HepG2 (cell line): ENCODE measurements around the gene DCAF4.

Source experiments
- POLR2A ChIP-seq, 2 experiments: IDR thresholded peaks; 2 replicates each; pipeline ENCODE4 v1.6.1; 2011; ENCODE audit warnings: low read depth in 2 of 2, low read length in 2 of 2, mild to moderate bottlenecking in 1 of 2, moderate library complexity in 1 of 2; ENCODE audit not compliant: insufficient read depth in 1 of 2
- PRMT3 ChIP-seq: sonication (generic); formaldehyde crosslinking; IDR thresholded peaks from 2 replicates; pipeline ENCODE4 v1.8.1; 2022; ENCODE audit warnings: low read depth, mild to moderate bottlenecking, moderate library complexity, missing genetic modification reagents, borderline replicate concordance
- TF ChIP-seq, protein P1 (sequence below), 2 experiments: fragments of 450-650 bp in 1 of 2; sonication (generic) in 1 of 2; formaldehyde crosslinking in 1 of 2; IDR thresholded peaks; 2 replicates each; pipeline versions ENCODE4 v1.6.1 to v1.8.0; 2016 to 2022; ENCODE audit warnings: antibody characterized with exemption in 1 of 2, mild to moderate bottlenecking in 1 of 2, missing genetic modification reagents in 1 of 2
- TF ChIP-seq, protein P2 (sequence below): sonication (generic); formaldehyde crosslinking; IDR thresholded peaks from 2 replicates; pipeline ENCODE4 v1.5.0; 2020; ENCODE audit warnings: missing genetic modification reagents

DNA sequence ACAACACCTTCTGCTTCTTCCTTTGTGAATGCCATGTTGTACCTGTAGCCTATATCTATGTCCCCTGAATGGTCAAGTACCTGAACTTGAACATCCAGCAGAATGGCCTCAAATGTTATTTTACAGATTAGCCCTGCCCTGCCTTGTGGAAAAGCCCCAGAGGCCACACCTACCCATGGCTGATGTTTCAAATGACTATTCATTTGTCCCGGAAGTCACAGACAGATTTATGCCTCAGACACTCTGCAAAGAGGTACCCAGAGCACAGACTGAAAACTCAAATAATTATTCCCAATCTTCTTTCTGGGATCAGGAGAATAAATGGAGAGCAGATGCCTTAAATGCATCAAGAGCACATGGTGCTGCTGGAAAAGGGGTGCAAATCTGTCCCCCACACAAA, 19.4 kb upstream of the DCAF4 start:
- TF ChIP-seq, protein P1, sequence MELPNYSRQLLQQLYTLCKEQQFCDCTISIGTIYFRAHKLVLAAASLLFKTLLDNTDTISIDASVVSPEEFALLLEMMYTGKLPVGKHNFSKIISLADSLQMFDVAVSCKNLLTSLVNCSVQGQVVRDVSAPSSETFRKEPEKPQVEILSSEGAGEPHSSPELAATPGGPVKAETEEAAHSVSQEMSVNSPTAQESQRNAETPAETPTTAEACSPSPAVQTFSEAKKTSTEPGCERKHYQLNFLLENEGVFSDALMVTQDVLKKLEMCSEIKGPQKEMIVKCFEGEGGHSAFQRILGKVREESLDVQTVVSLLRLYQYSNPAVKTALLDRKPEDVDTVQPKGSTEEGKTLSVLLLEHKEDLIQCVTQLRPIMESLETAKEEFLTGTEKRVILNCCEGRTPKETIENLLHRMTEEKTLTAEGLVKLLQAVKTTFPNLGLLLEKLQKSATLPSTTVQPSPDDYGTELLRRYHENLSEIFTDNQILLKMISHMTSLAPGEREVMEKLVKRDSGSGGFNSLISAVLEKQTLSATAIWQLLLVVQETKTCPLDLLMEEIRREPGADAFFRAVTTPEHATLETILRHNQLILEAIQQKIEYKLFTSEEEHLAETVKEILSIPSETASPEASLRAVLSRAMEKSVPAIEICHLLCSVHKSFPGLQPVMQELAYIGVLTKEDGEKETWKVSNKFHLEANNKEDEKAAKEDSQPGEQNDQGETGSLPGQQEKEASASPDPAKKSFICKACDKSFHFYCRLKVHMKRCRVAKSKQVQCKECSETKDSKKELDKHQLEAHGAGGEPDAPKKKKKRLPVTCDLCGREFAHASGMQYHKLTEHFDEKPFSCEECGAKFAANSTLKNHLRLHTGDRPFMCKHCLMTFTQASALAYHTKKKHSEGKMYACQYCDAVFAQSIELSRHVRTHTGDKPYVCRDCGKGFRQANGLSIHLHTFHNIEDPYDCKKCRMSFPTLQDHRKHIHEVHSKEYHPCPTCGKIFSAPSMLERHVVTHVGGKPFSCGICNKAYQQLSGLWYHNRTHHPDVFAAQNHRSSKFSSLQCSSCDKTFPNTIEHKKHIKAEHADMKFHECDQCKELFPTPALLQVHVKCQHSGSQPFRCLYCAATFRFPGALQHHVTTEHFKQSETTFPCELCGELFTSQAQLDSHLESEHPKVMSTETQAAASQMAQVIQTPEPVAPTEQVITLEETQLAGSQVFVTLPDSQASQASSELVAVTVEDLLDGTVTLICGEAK (IDR thresholded peaks at IDR 0.05): no peak
- TF ChIP-seq, protein P1 (CRISPR knock-in tag; IDR thresholded peaks at IDR 0.05): no peak
- no peak for TF ChIP-seq PRMT3 (CRISPR knock-in tag)
- no peak for TF ChIP-seq POLR2A (IDR thresholded peaks at IDR 0.05; ENCODE audit: insufficient read depth in 1 of 2, low read depth in 2 of 2, low read length in 2 of 2)
- TF ChIP-seq, protein P2, sequence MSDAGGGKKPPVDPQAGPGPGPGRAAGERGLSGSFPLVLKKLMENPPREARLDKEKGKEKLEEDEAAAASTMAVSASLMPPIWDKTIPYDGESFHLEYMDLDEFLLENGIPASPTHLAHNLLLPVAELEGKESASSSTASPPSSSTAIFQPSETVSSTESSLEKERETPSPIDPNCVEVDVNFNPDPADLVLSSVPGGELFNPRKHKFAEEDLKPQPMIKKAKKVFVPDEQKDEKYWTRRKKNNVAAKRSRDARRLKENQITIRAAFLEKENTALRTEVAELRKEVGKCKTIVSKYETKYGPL (CRISPR knock-in tag): no peak
